Activated T-cell treated with anti-CD3 and anti-CD28 coated beads for 24 hours (primary cell): ENCODE measurements around the gene FGF2.
A peak's percentile ranks its signal among the peaks of the same experiment; 100 is the strongest.
"Not testable (repeated sequence)": the region's sequence is repeated elsewhere in the genome, so short reads cannot be mapped to it uniquely, and the experiment has no call there.

ENCODE experiments used
- DNase-seq: peaks from one replicate; pipeline ENCODE4 v3.0.0-alpha.2; 2020; ENCODE audit warnings: low read depth

The FGF2 gene

GRCh38 chr4:122814426-122814825 lies 12.2 kb upstream of the FGF2 start:
- DNase-seq = no peak

GRCh38 chr4:122815248-122815647 lies 11.4 kb upstream of the FGF2 start:
- DNase-seq = no peak

DNA sequence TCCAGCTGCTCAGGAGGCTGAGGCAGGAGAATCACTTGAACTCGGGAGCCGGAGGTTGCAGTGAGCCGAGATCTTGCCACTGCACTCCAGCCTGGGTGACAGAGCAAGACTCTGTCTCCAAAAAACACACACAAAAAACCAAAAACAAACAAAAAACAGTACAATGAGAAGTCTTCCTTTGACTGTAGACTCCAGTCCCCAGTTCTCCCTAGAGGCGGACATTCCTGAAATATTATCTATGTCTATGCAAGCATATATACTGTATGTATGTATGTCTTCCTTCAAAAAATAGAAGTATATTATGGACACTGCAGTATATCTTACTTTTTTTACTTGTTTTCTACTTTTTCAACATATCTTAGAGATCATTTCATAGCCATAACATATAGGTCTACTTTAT lies 10.2 kb upstream of the FGF2 start:
- no peak for DNase-seq

GRCh38 chr4:122819708-122820449 lies 6.8 kb upstream of the FGF2 start:
- DNase-seq = no peak

DNA sequence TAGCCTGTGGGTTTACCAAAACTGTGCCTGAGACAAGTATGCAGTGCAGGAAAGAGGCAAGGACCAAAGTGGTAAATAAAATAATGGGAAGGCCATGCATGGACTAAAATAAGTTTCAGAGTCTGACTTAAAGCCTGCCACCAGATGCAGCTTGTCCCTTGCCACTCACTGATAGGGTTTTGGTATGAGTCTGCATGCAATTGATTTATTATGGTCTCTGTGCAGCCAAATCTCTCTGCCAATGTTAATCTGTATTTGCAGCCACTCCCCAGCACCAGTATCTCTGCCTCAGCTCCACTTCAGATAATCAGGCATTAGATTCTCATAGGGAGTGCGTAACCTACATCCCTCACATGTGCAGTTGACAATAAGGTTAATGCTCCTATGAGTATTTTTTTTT lies 5.5 kb upstream of the FGF2 start:
- DNase-seq = no peak

DNA sequence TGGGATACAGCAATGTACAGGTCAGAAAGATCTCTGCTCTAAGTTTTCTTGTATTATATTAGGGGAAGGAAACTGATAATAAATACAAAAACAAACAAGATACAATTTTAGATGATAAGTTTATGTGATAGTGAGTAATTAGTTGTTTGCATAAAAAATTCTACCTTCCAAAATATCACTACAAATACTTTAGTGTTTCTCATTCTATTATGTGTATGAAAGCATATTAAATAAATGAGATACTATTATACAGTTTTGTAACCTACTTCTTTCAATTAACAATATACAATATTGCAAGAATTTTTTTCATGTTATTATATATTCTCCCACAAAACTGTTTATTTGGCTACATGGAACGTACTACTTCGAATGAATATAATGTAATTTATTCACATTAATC lies 4.2 kb upstream of the FGF2 start:
- DNase-seq = no peak

- no peak for DNase-seq
Observed at GRCh38 chr4:122823476-122823875, 3.2 kb upstream of the FGF2 start.

DNA sequence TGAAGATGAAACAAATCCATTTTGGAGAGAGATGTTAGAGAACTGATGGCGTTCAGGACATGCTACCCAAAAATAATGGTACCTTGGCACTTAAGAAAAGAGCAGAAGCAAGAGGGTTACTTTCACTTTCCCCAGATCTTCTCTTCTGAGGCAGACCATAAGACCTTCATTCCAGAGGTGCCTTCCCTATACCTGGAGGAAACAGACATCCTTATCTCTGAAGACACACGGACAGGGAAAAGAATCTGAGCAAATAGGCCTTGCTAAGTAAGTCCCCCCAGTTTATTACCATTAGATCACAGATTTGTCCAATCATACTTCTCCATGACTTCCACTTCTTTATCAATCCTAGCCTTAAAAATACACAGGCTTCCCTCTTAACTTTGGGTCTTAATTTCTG lies 2.0 kb upstream of the FGF2 start:
- DNase-seq = no peak

DNA sequence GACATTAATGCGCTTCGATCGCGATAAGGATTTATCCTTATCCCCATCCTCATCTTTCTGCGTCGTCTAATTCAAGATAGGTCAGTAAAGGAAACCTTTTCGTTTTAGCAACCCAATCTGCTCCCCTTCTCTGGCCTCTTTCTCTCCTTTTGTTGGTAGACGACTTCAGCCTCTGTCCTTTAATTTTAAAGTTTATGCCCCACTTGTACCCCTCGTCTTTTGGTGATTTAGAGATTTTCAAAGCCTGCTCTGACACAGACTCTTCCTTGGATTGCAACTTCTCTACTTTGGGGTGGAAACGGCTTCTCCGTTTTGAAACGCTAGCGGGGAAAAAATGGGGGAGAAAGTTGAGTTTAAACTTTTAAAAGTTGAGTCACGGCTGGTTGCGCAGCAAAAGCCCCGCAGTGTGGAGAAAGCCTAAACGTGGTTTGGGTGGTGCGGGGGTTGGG lies 528 bp upstream of the FGF2 start:
- DNase-seq = no peak

DNA sequence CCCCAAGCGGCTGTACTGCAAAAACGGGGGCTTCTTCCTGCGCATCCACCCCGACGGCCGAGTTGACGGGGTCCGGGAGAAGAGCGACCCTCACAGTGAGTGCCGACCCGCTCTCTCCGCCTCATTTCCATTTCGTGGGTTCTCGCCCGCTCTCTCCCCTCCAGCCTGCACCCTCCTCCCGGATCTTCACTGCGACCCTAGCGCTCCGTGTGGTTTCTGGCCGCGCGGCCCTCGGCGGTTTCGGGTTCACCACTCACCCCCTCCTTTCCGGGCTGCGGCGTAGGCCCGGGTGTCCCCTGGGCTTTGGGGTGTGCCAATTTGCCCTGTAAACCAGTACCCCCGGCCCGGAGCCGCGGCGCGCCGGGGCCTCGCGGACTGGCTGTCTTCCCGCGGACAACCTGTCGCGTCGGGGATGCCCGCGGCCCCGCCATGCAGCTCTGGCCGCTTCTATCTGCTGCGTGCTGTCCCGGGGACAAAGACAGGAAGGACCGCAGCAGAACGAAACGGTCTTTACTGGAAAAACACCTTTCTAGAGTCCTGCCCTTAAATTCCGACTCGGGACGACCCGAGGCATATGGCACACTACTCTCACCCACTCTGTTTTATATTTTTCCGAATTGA lies 737 bp downstream of the FGF2 start:
- DNase-seq = peak; percentile 9

- peak; percentile 9 for DNase-seq
Observed at GRCh38 chr4:122827879-122828601, 1.4 kb downstream of the FGF2 start.

GRCh38 chr4:122830426-122831095 lies 3.9 kb downstream of the FGF2 start:
- no peak for DNase-seq

GRCh38 chr4:122831515-122832196 lies 5.0 kb downstream of the FGF2 start:
- no peak for DNase-seq

GRCh38 chr4:122832732-122833131 lies 6.1 kb downstream of the FGF2 start:
- DNase-seq = no peak

- no peak for DNase-seq
Observed at GRCh38 chr4:122833999-122834398, 7.4 kb downstream of the FGF2 start.

DNA sequence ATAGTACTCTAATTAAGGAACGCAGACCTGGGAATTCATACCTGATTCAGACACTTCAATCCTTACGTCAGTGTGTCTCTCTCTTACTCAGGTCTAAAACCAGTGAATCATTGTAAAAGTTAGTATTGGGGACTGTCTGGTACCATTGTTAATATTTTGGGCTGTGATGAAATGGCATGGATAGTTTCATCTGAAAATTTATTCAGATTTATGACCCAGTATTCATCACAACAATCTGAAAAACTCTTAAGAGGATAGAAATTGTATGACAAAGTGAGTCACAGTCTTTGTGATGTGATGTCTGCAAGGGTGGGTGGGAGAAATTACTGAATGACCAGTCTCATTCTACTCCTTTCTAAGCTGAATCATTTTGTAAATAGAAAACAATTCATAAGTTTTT lies 10.3 kb downstream of the FGF2 start:
- no peak for DNase-seq

DNA sequence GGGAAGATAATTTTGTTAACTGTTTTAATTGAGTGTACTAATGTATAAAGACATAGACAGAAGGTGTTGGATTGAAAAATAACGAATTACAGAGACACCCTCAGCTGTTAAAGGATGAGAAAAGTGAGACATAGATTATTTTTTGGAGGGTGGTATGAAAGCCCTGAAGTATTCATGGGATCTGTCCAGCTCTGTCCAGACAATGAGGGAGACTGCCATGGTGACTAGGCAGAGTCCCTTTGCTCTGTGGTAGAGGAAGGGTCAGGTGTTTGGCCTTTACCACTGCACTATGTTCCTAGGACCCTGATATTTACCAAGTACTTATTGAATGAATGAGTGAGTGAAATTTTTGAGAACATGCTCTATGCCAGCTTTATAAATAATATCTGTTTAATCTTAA lies 11.4 kb downstream of the FGF2 start:
- DNase-seq = no peak

GRCh38 chr4:122842392-122842791 lies 15.8 kb downstream of the FGF2 start:
- DNase-seq = no peak

DNA sequence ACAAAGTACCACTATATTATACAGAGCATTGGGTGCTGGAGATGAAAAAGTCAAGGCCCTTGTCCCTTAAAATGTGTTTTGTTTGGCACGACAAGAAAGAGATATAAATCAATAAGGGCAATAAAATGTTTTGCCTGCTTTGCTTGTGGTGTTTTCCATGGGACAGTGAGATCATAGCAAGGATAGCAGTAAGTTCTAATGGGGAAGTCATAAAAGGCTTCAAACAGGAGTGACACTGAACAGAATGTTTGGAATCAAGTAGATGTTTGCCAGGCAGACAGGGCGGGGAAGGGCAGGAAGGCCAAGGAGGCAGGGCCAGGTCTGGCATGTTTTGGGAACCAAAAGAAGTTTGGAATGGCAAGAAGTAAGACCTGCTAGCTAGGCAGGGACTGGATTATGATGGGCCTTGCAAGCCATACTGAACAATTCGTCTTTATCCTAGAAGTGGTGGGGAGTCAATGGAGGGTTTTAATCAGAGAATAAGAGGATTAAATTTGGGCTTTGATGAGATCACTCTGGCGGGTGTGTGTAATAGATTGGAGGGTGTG lies 16.4 kb downstream of the FGF2 start:
- DNase-seq = no peak

GRCh38 chr4:122844391-122844790 lies 17.8 kb downstream of the FGF2 start:
- DNase-seq = not testable (repeated sequence)

DNA sequence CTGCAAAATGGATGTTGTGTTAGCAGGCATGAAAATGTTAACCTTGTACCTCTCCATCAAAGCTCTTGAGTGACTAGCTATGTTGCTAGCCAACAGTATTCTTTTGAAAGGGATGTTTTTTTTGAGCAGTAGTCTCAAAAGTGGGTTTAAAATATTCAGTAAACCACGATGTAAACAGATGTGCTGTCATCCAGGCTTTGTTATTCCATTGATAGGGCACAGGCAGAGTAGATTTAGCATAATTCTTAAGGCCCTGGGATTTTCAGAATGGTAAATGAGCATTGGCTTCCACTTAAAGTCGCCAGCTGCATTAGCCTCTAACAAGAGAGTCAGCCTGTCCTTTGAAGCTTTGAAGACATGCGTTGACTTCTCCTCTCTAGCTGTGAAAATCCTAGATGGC lies 18.4 kb downstream of the FGF2 start:
- no peak for DNase-seq

GRCh38 chr4:122845760-122846159 lies 19.1 kb downstream of the FGF2 start:
- no peak for DNase-seq
